K562 (cell line): ENCODE data around the gene CBX3. TPM values are rescaled to one million over a fixed set of nuclear protein-coding genes. Genes with fewer than 3 reads are reported as not detected.

ENCODE experiments used
- BMI1 ChIP-seq: fragments of 150-350 bp; IDR thresholded peaks from 2 replicates; pipeline ENCODE4 v1.6.1; 2014; ENCODE audit warnings: low read length
- CLOCK ChIP-seq: fragments of 250-450 bp; sonication (Bioruptor Pico); IDR thresholded peaks from 2 replicates; pipeline ENCODE4 v1.4.0; 2020; ENCODE audit warnings: mild to moderate bottlenecking, moderate library complexity, borderline replicate concordance
- FOXA1 ChIP-seq: fragments of 450-650 bp; IDR thresholded peaks from 2 replicates; pipeline ENCODE4 v1.6.1; 2016; ENCODE audit warnings: mild to moderate bottlenecking, borderline replicate concordance
- HDAC2 ChIP-seq: fragments of 450-650 bp; IDR thresholded peaks from 2 replicates; pipeline ENCODE4 v1.6.1; 2016; ENCODE audit warnings: mild to moderate bottlenecking
- KHSRP ChIP-seq: fragments of 450-650 bp; IDR thresholded peaks from 2 replicates; pipeline ENCODE4 v1.6.1; 2017
- NFE2L1 ChIP-seq: fragments of 450-650 bp; IDR thresholded peaks from 2 replicates; pipeline ENCODE4 v1.6.1; 2016; ENCODE audit warnings: missing genetic modification characterization, low read depth, mild to moderate bottlenecking, missing compliant biosample characterization, moderate library complexity, borderline replicate concordance
- NR4A1 ChIP-seq, 2 experiments: fragments of 250-450 bp in 1 of 2; fragments of 450-650 bp in 1 of 2; sonication (Bioruptor Pico) in 1 of 2; IDR thresholded peaks; 2 replicates each; pipeline versions ENCODE4 v1.4.0 to v1.6.1; 2016 to 2020; ENCODE audit warnings: mild to moderate bottlenecking in 2 of 2, missing compliant biosample characterization in 1 of 2, missing genetic modification characterization in 1 of 2, moderate library complexity in 1 of 2
- REST ChIP-seq, 2 experiments: fragments of 450-650 bp; formaldehyde crosslinking in 1 of 2; IDR thresholded peaks; 2 replicates each; pipeline versions ENCODE4 v1.4.0 to v1.6.1; 2014 to 2020; ENCODE audit warnings: mild to moderate bottlenecking in 2 of 2, borderline replicate concordance in 1 of 2, low read depth in 1 of 2
- RUNX1 ChIP-seq: sonication (generic); IDR thresholded peaks from 2 replicates; pipeline ENCODE4 v1.6.1; 2016; ENCODE audit warnings: antibody characterized with exemption, low read depth
- TEAD2 ChIP-seq: fragments of 450-650 bp; IDR thresholded peaks from 2 replicates; pipeline ENCODE4 v1.6.1; 2016; ENCODE audit warnings: missing genetic modification characterization, control low read depth, missing compliant biosample characterization
- VEZF1 ChIP-seq: fragments of 200-800 bp; sonication (Bioruptor generic); IDR thresholded peaks from 2 replicates; pipeline ENCODE4 v1.6.1; 2017; ENCODE audit warnings: missing genetic modification characterization, missing compliant biosample characterization
- ZBTB43 ChIP-seq: sonication (generic); formaldehyde crosslinking; IDR thresholded peaks from 2 replicates; pipeline ENCODE4 v1.8.0; 2023; ENCODE audit warnings: mild to moderate bottlenecking, missing genetic modification reagents
- ZBTB7A ChIP-seq: IDR thresholded peaks from 2 replicates; pipeline ENCODE4 v1.6.1; 2011; ENCODE audit warnings: low read depth, mild to moderate bottlenecking, low read length, moderate library complexity, borderline replicate concordance; ENCODE audit not compliant: control insufficient read depth
- ZFP36 ChIP-seq: fragments of 150-350 bp; IDR thresholded peaks from 2 replicates; pipeline ENCODE4 v1.6.1; 2018; ENCODE audit warnings: low read length, low read depth; ENCODE audit not compliant: partially characterized antibody
- ZNF316 ChIP-seq: fragments of 450-650 bp; IDR thresholded peaks from 2 replicates; pipeline ENCODE4 v1.6.1; 2016
- polyA plus RNA-seq, 8 experiments: library from polyadenylated mRNA; depleted of rRNA in 4 of 8; stranded (reverse) in 5 of 8; unstranded in 3 of 8; fragments of >200 nt; fragmentation: Nextera tagmentation in 2 of 8; fragmentation: Illumina TruSeq in 1 of 8; extraction: Ambion mirVana in 2 of 8; extraction: Trizol in 1 of 8; gene quantifications; 2 replicates each; pipeline versions ENCODE4 v1.2.1 to v1.2.3, GENCODE V29; 2011 to 2014; ENCODE audit warnings: inconsistent platforms in 1 of 8, missing spikeins in 1 of 8
- total RNA-seq, 7 experiments: library from RNA; depleted of rRNA in 6 of 7; stranded (reverse); fragments of >200 nt in 6 of 7; fragmentation: Illumina TruSeq in 2 of 7; extraction: Trizol in 2 of 7; gene quantifications; 2 replicates each; pipeline versions ENCODE4 v1.2.1 to v1.2.3, GENCODE V29; 2011 to 2021; ENCODE audit warnings: low replicate concordance in 1 of 7

Gene CBX3
- total and polyA plus RNA-seq, 9 of the 15 experiments (the other 6 are each of a cell fraction or from before 2014, with no cell fraction given), result 198 to 413 (median 328) TPM

GRCh38 chr7:26238032-26238431 lies 36.5 kb downstream of the CBX3 start (continued):
- no peak for TF ChIP-seq ZBTB43 (CRISPR knock-in tag)
- TF ChIP-seq TEAD2 (tag), result no peak
- no peak for TF ChIP-seq ZNF316
- TF ChIP-seq VEZF1, result peak; percentile 50; the same call in 1 of the 2 replicates
- TF ChIP-seq REST (IDR thresholded peaks at IDR 0.05; ENCODE audit: borderline replicate concordance), result peak; percentile 69
- no peak for TF ChIP-seq REST (CRISPR knock-in tag; IDR thresholded peaks at IDR 0.05; ENCODE audit: low read depth)
- no peak for TF ChIP-seq NR4A1 (CRISPR knock-in tag; IDR thresholded peaks at IDR 0.05)
- TF ChIP-seq NR4A1 (tag; IDR thresholded peaks at IDR 0.05), result peak; percentile 59; the same call in 1 of the 2 replicates
- TF ChIP-seq ZFP36, result no peak
- TF ChIP-seq FOXA1, result no peak
- TF ChIP-seq KHSRP, result no peak
- no peak for TF ChIP-seq NFE2L1 (tag)
- no peak for TF ChIP-seq CLOCK
- TF ChIP-seq BMI1, result no peak
- no peak for TF ChIP-seq RUNX1
- no peak for TF ChIP-seq ZBTB7A
- TF ChIP-seq HDAC2, result no peak
